ENCODE data around the gene CLASP1.
"Not testable (repeated sequence)": the region's sequence is repeated elsewhere in the genome, so short reads cannot be mapped to it uniquely, and the experiment has no call there.

Gene CLASP1

DNA sequence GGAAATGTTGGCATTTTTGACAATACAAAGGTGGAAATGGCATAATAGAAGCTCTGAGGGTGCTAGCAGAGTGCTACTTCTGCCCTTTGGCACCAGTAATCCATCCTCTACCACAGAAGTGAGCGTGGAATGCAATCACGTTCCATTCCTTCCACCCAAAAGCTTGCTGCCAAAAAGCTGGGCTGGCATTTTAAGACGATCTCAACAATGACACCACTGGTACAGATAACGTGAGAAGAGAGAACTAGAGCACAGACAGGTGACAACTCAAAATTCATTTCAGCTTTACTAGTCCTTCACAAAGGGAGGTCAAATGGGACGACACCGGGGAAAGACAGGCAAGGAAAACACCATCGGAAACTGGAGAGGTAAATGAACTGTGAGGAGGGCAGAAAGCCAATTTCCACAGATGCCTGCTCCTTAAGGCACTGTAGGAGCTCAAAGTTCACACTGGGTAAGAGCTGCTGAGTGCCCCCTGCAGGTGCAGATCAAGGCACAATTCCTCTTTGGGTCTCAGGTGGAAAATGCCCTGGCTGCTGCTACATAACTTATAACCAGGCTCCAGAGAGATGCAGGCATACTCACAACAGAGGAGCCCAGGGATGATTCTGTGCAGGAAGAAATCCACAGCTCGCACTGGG is 169.3 kb downstream of the CLASP1 start:
- in situ Hi-C loops (cut with MboI; ENCODE audit: low sequenced_read_pairs): no loop called here

GRCh38 chr2:121478996-121479745 is 170.1 kb downstream of the CLASP1 start:
- in situ Hi-C loops (cut with MboI; ENCODE audit: low sequenced_read_pairs): no loop called here

- in situ Hi-C loops (cut with MboI; ENCODE audit: low sequenced_read_pairs): not testable (repeated sequence)
Observed at GRCh38 chr2:121478358-121478995, 170.8 kb downstream of the CLASP1 start.

DNA sequence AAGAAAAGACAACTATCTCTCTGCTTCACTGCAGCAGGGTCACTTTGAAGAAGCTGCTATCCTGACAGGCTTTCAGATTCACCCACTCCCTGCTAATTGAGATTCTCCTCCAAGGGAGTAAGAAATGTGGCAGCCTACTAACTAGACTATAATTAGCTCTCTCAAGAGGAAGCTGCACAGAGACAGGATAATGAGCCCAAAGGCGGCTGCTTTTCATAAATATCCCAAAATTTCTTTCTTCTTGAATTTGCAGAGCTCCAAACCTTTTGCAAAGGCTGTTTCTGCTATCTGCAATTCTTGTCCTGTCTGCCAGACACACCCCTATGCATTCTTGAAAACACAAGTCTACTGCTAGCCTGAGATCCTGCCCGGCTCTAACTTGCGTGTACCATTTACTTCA is 172.6 kb downstream of the CLASP1 start:
- in situ Hi-C loops (cut with MboI; ENCODE audit: low sequenced_read_pairs): no loop called here

DNA sequence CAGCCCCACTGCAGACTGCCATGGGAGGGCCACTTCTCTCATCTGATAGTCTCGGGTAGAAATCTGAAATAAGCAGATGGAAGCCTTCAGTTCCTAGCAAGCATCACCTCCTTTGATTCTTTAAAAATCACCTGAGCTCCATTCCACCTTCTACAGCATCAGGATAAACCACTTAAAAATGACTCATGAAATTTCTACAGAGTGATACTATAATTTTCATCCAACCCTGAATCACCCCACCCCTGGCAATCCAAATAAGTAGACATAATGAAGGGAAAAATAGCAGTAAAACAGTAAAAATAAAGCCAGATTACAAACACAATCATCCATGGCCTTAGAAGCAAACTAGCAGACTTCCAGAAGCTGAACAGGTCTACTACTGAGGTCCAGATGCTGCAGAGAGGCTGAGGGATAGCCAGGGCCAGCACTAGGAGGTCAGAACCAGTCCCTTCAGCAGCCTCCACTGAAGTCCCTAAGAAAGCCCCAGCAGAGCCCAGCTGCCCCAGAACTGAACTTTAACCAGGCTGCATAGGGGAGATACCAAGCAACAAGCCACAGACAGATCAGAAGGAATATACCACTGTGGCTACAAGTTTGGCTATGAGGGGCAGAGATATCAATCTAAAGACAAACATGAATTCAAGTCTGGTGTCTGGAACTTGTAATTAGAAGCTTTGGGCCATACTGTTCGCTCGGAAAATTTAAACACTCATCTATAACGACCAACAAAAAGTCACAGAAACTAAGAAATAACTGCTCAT is 173.3 kb downstream of the CLASP1 start:
- in situ Hi-C loops (cut with MboI; ENCODE audit: low sequenced_read_pairs): no loop called here

GRCh38 chr2:121473512-121473911 is 175.8 kb downstream of the CLASP1 start:
- in situ Hi-C loops (cut with MboI; ENCODE audit: low sequenced_read_pairs): no loop called here

- in situ Hi-C loops (cut with MboI; ENCODE audit: low sequenced_read_pairs): no loop called here
Observed at GRCh38 chr2:121472470-121472993, 176.7 kb downstream of the CLASP1 start.

DNA sequence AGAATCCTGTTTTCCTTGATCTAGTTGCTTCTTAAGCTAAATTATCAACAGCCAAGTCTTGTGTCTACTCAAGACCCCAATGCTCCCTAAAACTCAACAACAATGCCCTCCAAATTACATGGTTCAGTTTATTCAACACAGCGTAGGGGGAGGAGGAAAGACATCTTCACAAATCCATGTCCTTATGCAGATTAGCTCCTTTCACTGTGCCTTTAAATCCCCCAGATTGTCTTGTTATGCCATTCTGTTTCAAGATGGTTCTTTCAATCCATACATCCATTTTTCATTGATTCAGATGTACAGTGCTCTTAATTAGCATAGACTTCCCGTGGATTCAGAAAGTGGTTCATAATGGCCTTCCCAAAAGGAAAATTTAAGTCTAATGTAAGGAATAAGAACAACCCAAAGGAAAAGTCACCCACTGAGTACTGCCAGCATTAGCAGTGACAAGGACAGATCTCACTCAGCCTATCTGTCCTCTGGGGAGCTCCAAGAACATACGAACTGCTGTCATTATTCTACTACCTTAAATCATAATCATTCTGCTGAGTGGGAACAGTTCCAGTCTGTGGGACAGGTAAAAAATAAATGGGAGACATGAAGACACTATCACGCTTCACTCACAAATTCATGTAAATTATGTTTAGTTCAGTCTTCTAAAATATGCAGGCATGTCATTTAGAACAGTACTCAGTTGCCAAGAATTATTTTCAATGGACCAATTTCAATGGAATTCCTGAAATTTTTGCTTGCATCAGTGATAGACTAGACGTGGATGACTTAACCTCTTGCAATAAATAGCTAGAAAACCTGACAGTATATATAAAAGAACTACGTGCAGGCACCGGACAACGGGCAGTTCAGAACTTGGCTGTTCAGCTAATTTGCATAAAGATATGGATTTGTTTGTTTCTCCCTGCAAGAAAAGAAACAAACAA is 177.5 kb downstream of the CLASP1 start:
- in situ Hi-C loops (cut with MboI; ENCODE audit: low sequenced_read_pairs): no loop called here

GRCh38 chr2:121470917-121471316 is 178.3 kb downstream of the CLASP1 start:
- in situ Hi-C loops (cut with MboI; ENCODE audit: low sequenced_read_pairs): no loop called here

DNA sequence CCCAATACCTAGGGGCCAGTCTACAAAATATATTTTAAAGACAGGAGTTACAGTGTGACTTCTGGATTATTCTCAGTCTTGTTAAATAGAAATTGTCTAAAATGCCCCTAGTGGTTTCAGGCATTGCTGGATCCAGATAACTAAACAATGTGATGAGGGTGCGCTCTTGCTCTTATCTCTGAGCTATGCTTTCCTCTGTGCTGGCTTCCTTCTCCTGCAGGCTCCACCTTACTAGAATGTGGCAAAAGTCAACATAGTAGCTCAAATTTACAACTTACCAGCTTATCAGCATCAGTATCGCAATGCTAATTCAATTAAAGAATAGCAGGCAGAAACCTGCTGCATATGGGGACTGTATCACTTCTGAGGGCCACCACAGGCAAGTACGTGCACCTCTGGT is 179.9 kb downstream of the CLASP1 start:
- in situ Hi-C loops (cut with MboI; ENCODE audit: low sequenced_read_pairs): no loop called here

GRCh38 chr2:121468936-121469335 is 180.3 kb downstream of the CLASP1 start:
- in situ Hi-C loops (cut with MboI; ENCODE audit: low sequenced_read_pairs): no loop called here

DNA sequence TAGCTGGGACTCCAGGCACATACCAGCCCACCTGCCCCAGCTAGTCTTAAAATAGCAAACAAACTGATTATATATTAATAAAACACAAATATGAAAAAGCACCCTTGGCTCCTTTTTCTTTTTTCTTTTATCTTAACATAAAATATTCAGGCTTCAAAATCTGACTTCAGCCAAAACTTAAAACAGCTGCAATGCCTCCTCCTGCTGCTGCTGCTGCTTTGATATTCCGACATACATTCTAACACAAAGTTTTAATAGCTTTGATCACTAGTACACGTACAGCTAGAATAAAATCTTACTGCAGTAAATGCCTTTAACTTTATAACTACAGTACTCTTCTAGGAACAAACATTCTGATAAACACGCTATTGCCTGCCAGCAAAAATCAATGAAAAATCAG is 190.0 kb downstream of the CLASP1 start:
- in situ Hi-C loops (cut with MboI; ENCODE audit: low sequenced_read_pairs): no loop called here

DNA sequence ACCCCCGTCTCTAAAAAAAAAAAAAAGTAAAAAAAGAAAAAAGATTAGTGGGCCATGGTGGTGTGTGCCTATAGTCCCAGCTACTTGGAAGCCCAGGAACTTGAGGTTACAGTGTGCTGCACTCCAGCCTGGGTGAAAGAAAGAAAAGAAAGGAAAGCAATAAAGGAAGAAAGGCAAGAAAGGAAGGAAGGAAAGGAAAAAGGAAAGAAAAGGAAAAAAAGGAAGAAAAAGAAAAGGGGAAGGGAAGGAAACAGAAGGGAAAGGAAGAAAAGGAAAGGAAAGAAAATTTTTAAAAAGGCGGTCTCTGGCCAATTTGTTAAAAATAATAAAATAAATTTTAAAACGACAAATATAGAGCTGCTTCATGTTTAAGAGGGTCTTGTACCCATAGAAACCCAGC is 192.9 kb downstream of the CLASP1 start:
- in situ Hi-C loops (cut with MboI; ENCODE audit: low sequenced_read_pairs): no loop called here

GRCh38 chr2:121455446-121455845 is 193.8 kb downstream of the CLASP1 start:
- in situ Hi-C loops (cut with MboI; ENCODE audit: low sequenced_read_pairs): no loop called here

DNA sequence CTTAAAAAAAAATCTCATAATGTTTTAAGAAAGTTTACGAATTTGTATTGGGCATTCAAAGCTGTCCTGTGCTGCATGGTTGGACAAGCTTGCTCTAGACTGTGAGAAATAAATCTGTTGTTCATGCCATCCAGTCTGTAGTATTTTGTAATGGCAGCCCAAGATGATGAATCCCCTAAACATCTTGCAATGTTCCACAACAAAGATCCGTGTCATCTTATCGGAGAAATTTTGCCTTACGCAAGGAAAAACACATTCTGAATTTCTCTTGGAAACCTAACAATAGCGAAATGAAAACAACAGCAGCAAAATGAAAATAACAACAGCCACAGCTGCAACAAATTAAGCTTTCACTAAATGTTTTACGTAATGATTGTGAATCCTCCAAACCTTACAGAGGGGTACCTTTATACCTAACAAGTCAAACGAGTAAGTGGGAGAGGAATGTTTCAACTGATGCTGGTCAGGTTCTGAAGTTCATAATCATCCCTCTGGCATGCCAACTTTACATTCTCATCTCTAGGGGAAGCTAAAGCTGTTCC is 194.6 kb downstream of the CLASP1 start:
- in situ Hi-C loops (cut with MboI; ENCODE audit: low sequenced_read_pairs): no loop called here

- in situ Hi-C loops (cut with MboI; ENCODE audit: low sequenced_read_pairs): no loop called here
Observed at GRCh38 chr2:121451398-121451797, 197.9 kb downstream of the CLASP1 start.

- in situ Hi-C loops (cut with MboI; ENCODE audit: low sequenced_read_pairs): no loop called here
Observed at GRCh38 chr2:121450301-121450700, 199.0 kb downstream of the CLASP1 start.

DNA sequence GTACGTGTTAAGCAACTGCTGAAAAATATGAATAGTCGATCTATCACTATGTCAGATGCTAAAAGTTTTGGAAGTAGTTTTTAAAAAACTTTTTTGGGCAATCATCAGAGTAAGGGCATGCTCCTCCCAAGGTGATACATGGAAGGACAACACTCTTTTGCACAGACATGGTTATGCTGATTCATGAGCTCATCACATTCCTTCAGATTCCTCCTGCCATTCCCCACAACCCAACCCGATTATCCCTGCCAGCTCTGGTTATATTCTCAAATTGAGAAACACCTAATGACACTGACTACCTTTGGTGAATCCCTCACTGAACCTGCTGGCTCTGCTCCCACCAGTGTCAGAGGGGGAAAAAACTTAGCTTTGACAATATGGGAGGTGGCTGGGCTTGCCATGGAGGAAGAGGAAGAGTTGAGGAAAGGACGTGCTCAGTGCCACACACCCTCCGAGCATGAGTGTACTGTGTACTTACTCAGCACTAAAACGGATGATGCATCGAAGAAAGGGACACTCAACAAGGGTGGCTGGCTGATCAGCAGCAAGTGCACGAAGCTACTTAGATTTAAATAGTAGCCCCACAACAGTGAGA is 202.5 kb downstream of the CLASP1 start:
- in situ Hi-C loops (cut with MboI; ENCODE audit: low sequenced_read_pairs): no loop called here

DNA sequence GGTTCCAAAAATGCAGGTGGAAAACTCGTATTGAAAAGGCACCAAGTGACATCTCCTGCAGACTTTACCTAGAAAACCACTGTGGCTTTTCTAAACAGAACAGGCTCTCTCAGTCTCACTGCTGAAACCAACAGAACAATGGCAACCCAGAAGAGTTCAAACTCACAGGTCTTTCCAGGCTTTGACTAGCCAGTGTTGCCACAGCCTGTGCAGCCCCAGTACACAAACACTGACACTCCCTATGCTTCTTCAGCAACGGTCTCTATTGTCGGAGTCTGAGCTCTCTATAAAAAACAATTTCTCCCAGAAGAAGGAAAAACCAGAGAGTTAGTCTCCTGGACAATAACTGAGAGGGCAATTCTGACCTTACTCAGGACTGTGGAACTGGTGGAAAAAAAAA is 206.4 kb downstream of the CLASP1 start:
- in situ Hi-C loops (cut with MboI; ENCODE audit: low sequenced_read_pairs): no loop called here
